GM04504 (cell line): ENCODE measurements around the gene TP53INP2.
"Not testable (repeated sequence)": the region's sequence is repeated elsewhere in the genome, so short reads cannot be mapped to it uniquely, and the experiment has no call there.

Experiments
- DNase-seq: peaks from one replicate; pipeline ENCODE4 v3.0.0-alpha.2; 2012; ENCODE audit warnings: low read depth

TP53INP2 gene

DNA sequence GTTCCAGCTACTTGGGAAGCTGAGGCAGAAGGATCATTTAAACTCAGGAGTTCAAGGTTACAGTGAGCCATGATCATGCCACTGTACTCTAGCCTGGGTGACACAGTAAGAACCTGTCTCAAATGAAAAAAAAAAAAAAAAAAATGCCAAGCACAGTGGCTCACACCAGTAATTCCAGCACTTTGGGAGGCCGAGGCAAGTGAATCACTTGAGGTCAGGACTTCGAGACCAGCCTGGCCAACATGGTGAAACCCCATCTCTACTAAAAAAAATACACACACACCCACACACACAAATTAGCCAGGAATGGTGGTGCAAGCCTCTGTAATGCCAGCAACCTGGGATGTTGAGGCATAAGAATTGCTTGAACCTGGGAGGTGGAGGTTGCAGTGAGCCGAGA, 18.4 kb downstream of the TP53INP2 start:
- DNase-seq, result not testable (repeated sequence)

DNA sequence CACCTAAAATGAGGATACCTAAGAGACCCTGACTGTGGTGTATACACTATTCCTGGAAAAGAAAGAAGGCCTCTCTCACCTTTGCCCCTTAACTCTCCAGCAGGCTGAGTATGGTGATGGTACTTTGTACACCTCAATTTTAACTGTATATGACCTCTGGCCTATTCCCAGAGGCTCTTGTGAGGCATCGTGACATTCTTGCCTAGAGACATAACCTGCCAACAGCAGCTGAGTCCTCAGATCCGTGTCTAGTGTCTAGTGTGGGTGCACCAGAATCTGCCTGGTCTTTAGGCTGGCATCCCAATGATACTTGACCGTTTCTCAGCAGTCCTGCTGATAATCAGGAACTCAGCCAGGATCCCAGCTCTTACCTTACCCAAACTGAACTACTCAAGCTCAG, 20.0 kb downstream of the TP53INP2 start:
- DNase-seq, result no peak

DNA sequence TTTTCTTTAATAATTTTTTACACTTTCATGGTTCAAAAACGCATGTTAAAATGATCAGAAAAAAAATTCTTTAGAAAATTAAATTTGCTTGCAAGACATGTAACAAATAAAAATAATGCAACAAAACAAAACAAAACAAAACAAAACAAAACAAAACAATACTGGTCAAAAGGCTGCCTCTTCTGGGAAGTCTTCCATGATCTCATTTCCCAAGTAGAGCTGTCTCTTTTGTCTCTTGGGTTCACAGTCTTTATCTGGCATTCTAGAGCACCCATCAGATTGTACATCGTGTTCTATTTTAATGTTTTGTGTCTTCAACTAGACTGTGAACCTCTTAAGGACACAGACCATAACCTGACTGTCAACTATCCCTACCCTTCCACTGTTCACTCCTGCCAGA, 25.3 kb downstream of the TP53INP2 start:
- DNase-seq, result no peak

DNA sequence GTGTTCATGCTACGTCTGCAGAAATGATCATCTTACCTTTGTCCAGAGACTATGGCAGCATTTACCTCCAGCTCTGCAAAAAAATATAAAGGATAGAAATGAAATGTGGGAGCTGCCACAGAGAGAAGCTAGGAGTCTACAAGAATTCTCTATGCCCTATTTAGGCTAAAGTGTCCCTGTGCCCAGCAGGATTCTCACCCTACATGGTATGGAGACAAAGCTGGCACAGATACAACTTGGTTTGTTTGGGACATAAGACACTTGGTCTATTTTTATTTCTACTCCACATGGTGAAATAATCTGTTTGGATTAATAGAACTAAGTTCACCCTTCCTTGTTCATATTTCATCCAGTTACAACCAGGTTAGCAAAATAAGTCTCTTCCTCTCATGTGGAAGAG, 28.4 kb downstream of the TP53INP2 start:
- no peak for DNase-seq

DNA sequence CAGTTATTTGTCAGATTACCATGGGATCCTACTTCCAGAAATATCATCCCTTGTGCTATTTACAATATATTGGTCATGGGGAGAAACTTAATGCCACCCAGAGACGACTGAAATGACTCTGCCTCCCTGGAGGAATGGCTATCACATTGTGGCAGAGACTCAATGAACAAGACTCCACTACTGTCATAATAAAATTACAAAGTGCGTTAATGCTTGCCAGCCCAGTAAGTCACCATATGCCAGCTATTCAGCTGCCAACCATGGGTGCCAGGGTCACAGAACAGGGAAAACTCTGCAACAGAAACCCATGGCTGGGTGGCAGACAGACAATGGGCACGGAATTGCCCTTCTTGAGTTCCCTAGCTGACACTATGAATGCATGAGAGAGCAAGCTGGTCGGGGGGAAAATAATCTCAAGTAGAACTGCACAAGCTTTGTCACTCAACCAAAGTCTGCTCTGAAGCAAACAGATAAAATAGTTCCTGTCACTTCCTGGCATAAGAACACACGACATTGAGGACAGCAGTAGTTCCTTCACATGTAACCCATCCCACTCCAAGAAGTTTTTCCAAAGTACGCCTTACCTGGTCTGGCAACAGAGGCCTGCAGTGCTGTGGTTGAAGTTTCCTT, 32.1 kb downstream of the TP53INP2 start:
- DNase-seq, result no peak

DNA sequence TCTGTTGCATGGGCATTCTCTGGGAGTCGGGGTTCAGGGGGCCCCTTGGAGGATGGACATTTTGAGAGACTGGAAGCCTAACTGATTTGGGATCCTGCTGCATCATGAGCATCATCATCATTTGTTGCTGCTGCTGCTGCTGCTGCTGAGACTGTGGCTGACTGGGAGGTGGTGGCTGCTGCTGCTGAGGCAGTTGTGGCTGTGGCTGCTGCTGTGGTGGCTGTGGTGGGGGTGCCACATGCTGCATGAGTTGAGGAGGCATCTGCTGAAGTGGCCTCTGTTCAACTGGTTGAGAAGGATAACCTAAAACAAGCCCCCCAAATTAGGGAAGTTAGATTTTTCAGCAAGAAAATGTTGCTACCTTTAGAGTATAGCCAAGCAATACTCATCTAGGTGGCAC, 38.9 kb downstream of the TP53INP2 start:
- no peak for DNase-seq

DNA sequence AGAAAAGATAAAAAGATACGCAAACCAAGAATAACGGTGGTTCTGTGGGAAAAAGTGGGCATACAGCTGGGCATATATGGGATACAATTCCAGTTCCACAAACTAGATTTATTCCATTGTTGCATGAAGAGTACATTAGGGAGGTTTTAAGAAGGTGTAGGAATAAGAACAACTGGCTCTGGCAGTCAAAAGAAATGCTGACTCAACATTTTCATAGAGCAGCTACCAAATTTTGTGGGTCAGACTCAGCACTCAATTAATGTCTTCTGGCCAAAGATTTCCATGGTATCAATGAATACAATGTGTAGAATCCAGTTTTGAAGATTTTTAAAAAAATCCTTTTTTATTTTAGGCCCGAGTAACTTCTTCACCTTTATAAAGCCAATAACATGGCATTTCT, 40.2 kb downstream of the TP53INP2 start:
- no peak for DNase-seq

DNA sequence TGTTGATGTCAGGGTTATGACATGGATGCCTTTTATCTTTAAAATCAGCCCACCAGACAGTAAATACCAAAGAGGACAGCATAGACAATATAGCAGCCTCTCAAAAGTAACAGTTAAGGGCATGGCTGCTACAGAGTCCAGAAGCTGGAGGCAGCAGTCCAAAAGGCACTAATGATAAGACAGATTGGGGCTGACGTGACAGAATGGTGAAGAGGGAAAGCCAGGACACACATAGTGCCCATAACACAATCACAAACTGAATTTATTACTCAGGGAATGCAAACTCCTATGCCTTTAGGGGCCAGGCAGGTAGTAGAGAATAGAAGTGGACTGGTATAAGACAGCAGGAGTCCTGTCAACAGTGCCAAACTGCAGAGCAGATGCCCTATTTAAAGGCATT, 40.7 kb downstream of the TP53INP2 start:
- no peak for DNase-seq

DNA sequence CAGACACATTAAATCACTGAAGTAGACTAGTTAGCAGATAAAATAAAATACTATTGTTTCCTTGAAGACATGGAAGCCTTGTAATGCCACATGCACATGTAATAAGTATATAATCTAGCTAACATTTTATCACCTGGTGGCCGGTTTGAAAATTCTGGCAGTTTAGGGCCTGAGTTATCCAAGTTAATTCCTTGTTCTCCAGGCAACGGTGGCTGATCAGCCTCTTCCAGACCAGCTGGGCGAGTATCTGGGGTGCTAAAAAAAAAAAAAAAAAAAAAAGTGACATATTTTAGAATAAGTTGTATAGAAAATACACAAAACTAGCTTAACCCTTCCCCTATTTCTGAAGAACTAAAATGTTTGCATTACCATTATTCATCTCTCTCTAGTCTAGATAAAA, 42.5 kb downstream of the TP53INP2 start:
- no peak for DNase-seq

DNA sequence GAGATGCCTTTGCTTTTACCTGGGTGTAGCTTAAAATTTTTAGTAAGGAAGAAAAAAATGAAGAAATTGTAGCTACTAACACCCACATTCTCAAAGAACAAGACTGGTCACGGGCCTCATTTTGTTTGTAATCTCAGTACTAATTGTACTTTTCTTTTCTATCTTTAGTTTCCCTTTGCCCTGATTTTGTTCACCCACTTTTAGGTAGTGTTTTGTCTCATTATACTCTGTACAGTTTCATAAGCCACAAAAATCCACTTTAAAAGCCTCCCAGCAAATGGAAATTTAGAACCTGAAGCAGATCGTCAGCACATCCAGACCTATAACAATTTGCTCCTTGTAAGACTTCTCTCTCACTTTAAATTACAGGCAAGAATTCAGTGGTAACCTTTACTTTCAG, 43.3 kb downstream of the TP53INP2 start:
- DNase-seq, result no peak

DNA sequence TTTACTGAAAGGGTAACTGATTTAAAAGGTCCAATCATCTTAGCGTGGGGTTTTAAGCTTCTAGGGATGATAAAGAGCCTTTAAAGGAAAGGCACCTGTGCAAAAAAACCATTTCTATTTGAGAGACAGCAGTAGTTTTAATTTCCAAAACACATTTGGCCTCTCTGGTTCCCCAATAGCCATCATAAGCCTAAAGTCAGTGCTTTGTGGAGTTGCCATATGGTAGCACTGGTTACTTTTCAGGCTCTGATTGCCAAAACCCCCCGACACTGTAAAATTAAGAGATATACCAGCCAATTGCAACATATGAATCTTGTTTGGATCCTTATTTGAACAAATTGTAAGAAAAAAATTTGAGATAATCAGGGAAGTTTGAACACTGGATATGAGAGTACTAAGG, 44.6 kb downstream of the TP53INP2 start:
- DNase-seq, result no peak

DNA sequence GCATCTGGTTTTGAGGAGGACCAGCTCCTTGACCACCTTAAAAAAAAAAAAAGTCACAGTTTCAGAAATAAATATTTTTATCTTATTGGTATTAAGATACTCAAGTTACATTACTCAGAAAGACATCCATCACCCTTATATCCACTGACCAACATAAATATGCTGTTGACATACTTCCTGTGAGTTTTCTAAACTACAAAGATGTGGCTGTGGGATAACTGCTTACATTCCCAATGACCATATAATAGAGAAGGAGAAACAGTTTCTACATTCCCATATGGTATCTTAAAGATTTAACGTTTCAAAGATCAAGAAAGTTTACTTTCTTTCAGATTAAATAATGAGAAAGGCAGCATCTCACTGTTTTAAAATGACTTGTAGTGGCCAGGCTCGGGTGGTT, 46.3 kb downstream of the TP53INP2 start:
- no peak for DNase-seq

DNA sequence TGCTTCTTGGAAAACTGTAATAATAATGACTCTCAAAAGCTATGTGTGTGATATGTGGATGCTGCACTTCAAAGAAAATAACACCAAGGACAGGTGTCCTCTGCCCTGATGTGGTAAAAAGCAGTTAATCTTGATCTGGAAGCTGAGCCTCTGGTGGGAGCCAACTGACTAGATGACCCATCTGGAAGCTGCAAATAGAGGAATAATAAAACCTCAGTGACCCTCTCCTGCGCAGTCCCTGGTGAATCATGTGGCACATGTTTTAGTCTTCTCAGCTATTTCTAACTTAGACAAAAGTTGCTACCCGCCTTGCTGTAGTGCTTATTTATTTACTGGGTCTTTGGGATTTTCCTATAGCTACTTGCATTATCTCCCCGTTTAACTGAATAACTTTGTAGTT, 47.3 kb downstream of the TP53INP2 start:
- DNase-seq, result no peak

DNA sequence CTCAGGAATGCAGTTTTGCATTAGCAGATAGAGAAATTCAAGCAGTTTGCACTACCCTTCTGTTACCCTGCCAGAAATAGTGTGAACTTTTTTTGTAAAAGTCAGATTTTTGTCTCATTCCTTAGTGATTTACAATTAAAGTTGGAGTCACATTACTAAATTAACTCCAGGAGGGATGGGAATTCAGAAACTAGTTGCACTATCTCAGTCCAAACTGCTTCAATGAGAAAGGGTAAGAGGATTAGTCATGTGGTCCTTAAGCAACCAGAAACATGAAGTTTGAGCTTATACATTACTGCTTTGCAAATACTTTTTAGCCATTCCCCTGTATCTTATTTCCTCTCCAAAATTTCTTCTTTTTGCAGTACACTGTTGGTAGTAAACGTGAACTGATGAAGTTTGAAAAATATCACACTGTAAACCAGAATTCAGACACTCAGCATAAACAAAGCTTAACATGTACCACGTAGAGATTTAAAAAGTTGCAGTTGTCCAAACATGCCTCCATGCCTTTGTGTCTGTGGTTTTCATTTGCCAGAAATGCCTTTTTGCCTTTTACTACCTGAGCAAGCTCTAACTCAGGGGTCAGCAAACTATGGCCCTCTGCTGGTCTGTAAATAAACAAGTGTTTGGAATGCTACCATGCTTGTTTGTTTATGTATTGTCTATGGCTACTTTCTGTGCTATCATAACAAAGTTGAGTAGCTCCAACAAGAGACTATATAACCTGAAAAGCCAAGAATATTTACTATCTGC, 49.7 kb downstream of the TP53INP2 start:
- DNase-seq, result peak; percentile 37

DNA sequence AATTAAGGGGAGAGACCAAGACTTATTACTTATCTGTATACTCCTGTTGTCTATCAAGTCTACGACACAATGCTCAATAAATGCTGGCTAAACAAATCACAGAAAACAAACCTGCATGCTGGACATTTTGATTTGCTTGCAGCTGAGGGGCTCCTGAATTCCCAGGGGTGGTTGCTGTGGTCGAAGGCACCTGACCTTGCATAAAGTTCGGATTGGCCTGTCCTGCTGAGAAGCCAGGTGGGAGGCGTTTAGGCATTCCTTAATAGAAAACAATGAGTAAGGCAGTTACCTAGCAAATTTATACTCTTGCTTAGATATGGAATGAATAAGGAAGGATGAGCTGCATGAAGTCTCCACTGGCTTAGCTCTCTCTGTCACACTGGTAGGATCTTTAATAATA, 50.5 kb downstream of the TP53INP2 start:
- DNase-seq, result no peak

DNA sequence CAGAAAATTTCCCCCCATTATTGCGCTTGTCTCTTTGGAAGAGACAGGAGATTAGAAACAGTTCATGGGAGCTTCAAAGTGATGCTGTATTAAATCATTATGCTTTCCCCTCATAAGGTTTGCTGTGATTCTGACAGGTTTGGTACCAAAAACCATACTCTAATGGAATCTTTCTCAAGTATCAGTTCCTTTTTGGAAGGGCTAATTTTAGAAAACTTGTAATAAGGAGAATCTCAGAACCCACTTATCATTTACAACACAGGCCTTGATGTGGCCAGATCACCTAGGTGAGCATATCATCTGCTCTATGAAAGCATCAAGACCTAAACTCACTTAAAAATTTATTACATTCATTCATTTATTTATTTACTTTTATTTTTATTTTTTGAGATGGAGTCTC, 51.2 kb downstream of the TP53INP2 start:
- no peak for DNase-seq

DNA sequence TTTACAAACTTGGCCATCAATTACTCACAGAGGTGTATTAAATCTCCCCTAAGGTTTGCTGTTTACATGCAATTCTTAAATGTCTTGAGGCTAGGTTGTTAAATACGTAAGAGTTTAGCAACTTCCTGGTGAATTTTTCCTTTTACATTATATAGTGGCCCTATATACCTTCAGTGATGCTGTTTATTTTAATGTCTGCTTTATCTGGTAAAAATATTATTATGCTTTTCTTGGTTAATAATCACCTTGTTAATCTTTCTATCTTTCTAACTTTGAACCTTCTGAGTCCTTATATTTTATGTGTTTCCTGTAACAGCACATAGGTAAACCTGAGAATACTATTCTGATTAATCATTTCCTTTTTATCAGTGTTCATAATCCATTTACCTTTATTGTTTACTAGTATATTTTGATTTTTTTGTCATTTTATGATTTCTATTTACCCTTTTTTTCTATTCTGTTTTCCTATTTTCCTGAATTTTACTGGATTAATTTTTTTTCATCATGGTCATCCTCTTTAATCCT, 57.9 kb downstream of the TP53INP2 start:
- no peak for DNase-seq
